HCT116 (cell line): Measurements from ENCODE around the gene PRODH. TPM values are rescaled to one million over a fixed set of nuclear protein-coding genes. Genes with fewer than 3 reads are reported as not detected.

Experiments used
- ATAC-seq: fragments of 200-7000 bp; cut with Tn5 transposase; 2 replicates; pipeline ENCODE4 v1.9.1; 2020; ENCODE audit warnings: mild to moderate bottlenecking, moderate library complexity
- BruUV-seq: library from RNA; stranded (reverse); fragments of 400-500 nt; replicated peaks from 2 replicates; lab custom pipeline; 2021; lab: Mats Ljungman, UMichigan
- CTCF ChIA-PET: fragments of 300-600 bp; sonication (Branson Sonifier 250); formaldehyde crosslinking; loops from one replicate; lab custom pipeline; 2021; ENCODE audit warnings: antibody characterized with exemption; lab: Charles Lee
- POLR2A ChIA-PET: fragments of 300-600, 350-600 bp; sonication (Branson Sonifier 250); formaldehyde crosslinking; loops from one replicate; lab custom pipeline; 2021; ENCODE audit warnings: antibody characterized with exemption; lab: Charles Lee
- RAD21 ChIA-PET, 2 experiments: fragments of 300-600 bp; sonication (Branson Sonifier 250); formaldehyde crosslinking; loops; one replicate each; lab custom pipeline; 2023; ENCODE audit warnings: low total read pairs in 2 of 2; ENCODE audit not compliant: uncharacterized antibody in 2 of 2, unreplicated experiment in 2 of 2, low non-redundant PET in 1 of 2; lab: Charles Lee
- DNase-seq: peaks from one replicate; pipeline ENCODE4 v3.0.0-alpha.2; 2010; ENCODE audit warnings: low read depth, low spot score
- H2AFZ ChIP-seq: fragments of 200-600 bp; shearing (Covaris generic), sonication (generic); 2 replicates; pipeline ENCODE4 v1.6.1; 2017; ENCODE audit warnings: low read depth, mixed run types, mixed read lengths, antibody characterized with exemption, low read length; ENCODE audit not compliant: poor library complexity, severe bottlenecking
- H3K27ac ChIP-seq: 2 replicates; pipeline ENCODE4 v1.5.1; 2012; ENCODE audit warnings: low read depth, low read length
- H3K27me3 ChIP-seq: fragments of 200-600 bp; sonication (generic); 2 replicates; pipeline ENCODE4 v1.6.1; 2016; ENCODE audit warnings: mixed run types, low read length, mixed read lengths; ENCODE audit not compliant: insufficient read depth
- H3K36me3 ChIP-seq, 2 experiments: fragments of 200-500 bp in 1 of 2; fragments of 200-600 bp in 1 of 2; sonication (Bioruptor generic) in 1 of 2; sonication (generic) in 1 of 2; 2 replicates each; pipeline versions ENCODE4 v1.5.1 to v1.6.1; 2014 to 2016; ENCODE audit warnings: low read length in 2 of 2, inconsistent platforms in 1 of 2, mixed read lengths in 1 of 2, mixed run types in 1 of 2; ENCODE audit not compliant: insufficient read depth in 2 of 2, control insufficient read depth in 1 of 2
- H3K4me1 ChIP-seq, 2 experiments: fragments of 200-600 bp in 1 of 2; sonication (generic) in 1 of 2; 2 replicates each; pipeline versions ENCODE4 v1.5.1 to v1.6.1; 2012 to 2017; ENCODE audit warnings: low read length in 2 of 2, inconsistent platforms in 1 of 2, mild to moderate bottlenecking in 1 of 2, mixed read lengths in 1 of 2, mixed run types in 1 of 2, moderate library complexity in 1 of 2; ENCODE audit not compliant: insufficient read depth in 2 of 2, control insufficient read depth in 1 of 2
- H3K4me2 ChIP-seq: fragments of 200-600 bp; sonication (generic); 2 replicates; pipeline ENCODE4 v1.6.1; 2017; ENCODE audit warnings: mixed run types, low read length, mixed read lengths
- H3K4me3 ChIP-seq, 2 experiments: fragments of 200-600 bp in 1 of 2; sonication (generic) in 1 of 2; replicated peaks in 1 of 2; 2 replicates each; pipeline ENCODE4 v1.5.1; 2011 to 2016; ENCODE audit warnings: low read length in 2 of 2, control low read depth in 1 of 2, low read depth in 1 of 2, mild to moderate bottlenecking in 1 of 2, mixed read lengths in 1 of 2, mixed run types in 1 of 2
- H3K79me2 ChIP-seq: fragments of 200-600 bp; sonication (generic); 2 replicates; pipeline ENCODE4 v1.6.1; 2017; ENCODE audit warnings: mild to moderate bottlenecking, mixed run types, low read length, moderate library complexity, mixed read lengths; ENCODE audit not compliant: insufficient read depth
- H3K9ac ChIP-seq: fragments of 200-600 bp; sonication (generic); 2 replicates; pipeline ENCODE4 v1.6.1; 2016; ENCODE audit warnings: low read length, mixed read lengths
- H3K9me2 ChIP-seq: fragments of 200-600 bp; sonication (generic), shearing (Covaris generic); 2 replicates; pipeline ENCODE4 v1.6.1; 2017; ENCODE audit warnings: mixed run types, mild to moderate bottlenecking, moderate library complexity; ENCODE audit not compliant: insufficient read depth
- H3K9me3 ChIP-seq, 2 experiments: fragments of 200-500 bp in 1 of 2; fragments of 200-600 bp in 1 of 2; sonication (Bioruptor generic) in 1 of 2; sonication (generic) in 1 of 2; 2 replicates each; pipeline ENCODE4 v1.6.1; 2014 to 2017; ENCODE audit warnings: low read length in 2 of 2, mixed read lengths in 2 of 2, inconsistent platforms in 1 of 2, low read depth in 1 of 2, mild to moderate bottlenecking in 1 of 2, mixed run types in 1 of 2, moderate library complexity in 1 of 2; ENCODE audit not compliant: control insufficient read depth in 1 of 2, insufficient read depth in 1 of 2
- H4K20me1 ChIP-seq: fragments of 200-600 bp; sonication (generic), shearing (Covaris generic); 2 replicates; pipeline ENCODE4 v1.6.1; 2017; ENCODE audit warnings: mixed run types, mild to moderate bottlenecking, moderate library complexity; ENCODE audit not compliant: insufficient read depth
- CBX3 ChIP-seq: IDR thresholded peaks from 2 replicates; pipeline ENCODE4 v1.6.1; 2012; ENCODE audit warnings: low read depth
- CEBPB ChIP-seq: IDR thresholded peaks from 2 replicates; pipeline ENCODE4 v1.6.1; 2012; ENCODE audit warnings: low read depth
- CTCF ChIP-seq, 3 experiments: fragments of 200-600 bp in 1 of 3; sonication (generic) in 1 of 3; IDR thresholded peaks in 2 of 3; conservative IDR thresholded peaks in 1 of 3; 2 replicates each; pipeline ENCODE4 v1.5.1; 2012 to 2017; ENCODE audit warnings: low read depth in 2 of 3, low read length in 2 of 3, antibody characterized with exemption in 1 of 3, borderline replicate concordance in 1 of 3, control low read depth in 1 of 3, mild to moderate bottlenecking in 1 of 3, mixed read lengths in 1 of 3, mixed run types in 1 of 3, moderate library complexity in 1 of 3; ENCODE audit not compliant: insufficient read depth in 1 of 3
- EGR1 ChIP-seq: IDR thresholded peaks from 2 replicates; pipeline ENCODE4 v1.6.1; 2012; ENCODE audit warnings: low read depth
- ELF1 ChIP-seq: IDR thresholded peaks from 2 replicates; pipeline ENCODE4 v1.6.1; 2012; ENCODE audit warnings: low read depth, borderline replicate concordance
- EZH2 ChIP-seq: fragments of 200-600 bp; sonication (generic); IDR thresholded peaks from 2 replicates; pipeline ENCODE4 v1.6.1; 2017; ENCODE audit warnings: antibody characterized with exemption, mixed run types
- EZH2phosphoT487 ChIP-seq: fragments of 200-600 bp; IDR thresholded peaks from 2 replicates; pipeline ENCODE4 v1.6.1; 2018; ENCODE audit warnings: antibody characterized with exemption, borderline replicate concordance
- JUND ChIP-seq: IDR thresholded peaks from 2 replicates; pipeline ENCODE4 v1.6.1; 2012
- POLR2A ChIP-seq: IDR thresholded peaks from 2 replicates; pipeline ENCODE4 v1.7.0; 2011; ENCODE audit warnings: borderline replicate concordance; ENCODE audit not compliant: insufficient read depth, insufficient read length; ENCODE audit errors: extremely low read depth
- POLR2AphosphoS5 ChIP-seq: IDR thresholded peaks from 2 replicates; pipeline ENCODE4 v1.6.1; 2011; ENCODE audit warnings: mild to moderate bottlenecking, low read depth, low read length, moderate library complexity
- RAD21 ChIP-seq: IDR thresholded peaks from 2 replicates; pipeline ENCODE4 v1.6.1; 2012; ENCODE audit warnings: low read depth, mild to moderate bottlenecking
- REST ChIP-seq: IDR thresholded peaks from 2 replicates; pipeline ENCODE4 v1.6.1; 2012; ENCODE audit warnings: low read depth
- SIN3A ChIP-seq: IDR thresholded peaks from 2 replicates; pipeline ENCODE4 v1.6.1; 2012; ENCODE audit warnings: low read depth
- SP1 ChIP-seq: IDR thresholded peaks from 2 replicates; pipeline ENCODE4 v1.6.1; 2012; ENCODE audit warnings: low read depth
- SRF ChIP-seq: IDR thresholded peaks from 2 replicates; pipeline ENCODE4 v1.6.1; 2012; ENCODE audit warnings: low read depth
- TCF7L2 ChIP-seq: IDR thresholded peaks from 2 replicates; pipeline ENCODE4 v1.7.0; 2011; ENCODE audit warnings: borderline replicate concordance, inconsistent platforms; ENCODE audit not compliant: insufficient read depth, insufficient read length; ENCODE audit errors: extremely low read depth
- YY1 ChIP-seq: IDR thresholded peaks from 2 replicates; pipeline ENCODE4 v1.6.1; 2011; ENCODE audit warnings: low read length, low read depth, moderate library complexity, mild to moderate bottlenecking; ENCODE audit not compliant: insufficient replicate concordance; ENCODE audit errors: extremely low read depth
- ZFX ChIP-seq: fragments of 450-650 bp; IDR thresholded peaks from 2 replicates; pipeline ENCODE4 v1.6.1; 2017
- ZNF274 ChIP-seq: fragments of 200-500 bp; sonication (Bioruptor generic); IDR thresholded peaks from 2 replicates; pipeline ENCODE4 v1.6.1; 2014; ENCODE audit warnings: mild to moderate bottlenecking, low read depth, low read length, inconsistent platforms
- intact Hi-C: fragments of 100-400 bp; cut with micrococcal nuclease; formaldehyde crosslinking; loops from 2 replicates; pipeline ENCODE4 v1.10.0; 2022
- total RNA-seq: library from RNA; stranded (reverse); gene quantifications from one replicate; pipeline ENCODE4 v1.2.1, GENCODE V29; 2021; ENCODE audit not compliant: unreplicated experiment
- TF ChIP-seq, protein P1 (sequence below): IDR thresholded peaks from 2 replicates; pipeline ENCODE4 v1.6.1; 2011; ENCODE audit warnings: mild to moderate bottlenecking, low read length, moderate library complexity; ENCODE audit not compliant: insufficient replicate concordance; ENCODE audit errors: extremely low read depth

PRODH gene
- total RNA-seq, 1 experiment from 2014 or later, result 3.2 TPM

DNA sequence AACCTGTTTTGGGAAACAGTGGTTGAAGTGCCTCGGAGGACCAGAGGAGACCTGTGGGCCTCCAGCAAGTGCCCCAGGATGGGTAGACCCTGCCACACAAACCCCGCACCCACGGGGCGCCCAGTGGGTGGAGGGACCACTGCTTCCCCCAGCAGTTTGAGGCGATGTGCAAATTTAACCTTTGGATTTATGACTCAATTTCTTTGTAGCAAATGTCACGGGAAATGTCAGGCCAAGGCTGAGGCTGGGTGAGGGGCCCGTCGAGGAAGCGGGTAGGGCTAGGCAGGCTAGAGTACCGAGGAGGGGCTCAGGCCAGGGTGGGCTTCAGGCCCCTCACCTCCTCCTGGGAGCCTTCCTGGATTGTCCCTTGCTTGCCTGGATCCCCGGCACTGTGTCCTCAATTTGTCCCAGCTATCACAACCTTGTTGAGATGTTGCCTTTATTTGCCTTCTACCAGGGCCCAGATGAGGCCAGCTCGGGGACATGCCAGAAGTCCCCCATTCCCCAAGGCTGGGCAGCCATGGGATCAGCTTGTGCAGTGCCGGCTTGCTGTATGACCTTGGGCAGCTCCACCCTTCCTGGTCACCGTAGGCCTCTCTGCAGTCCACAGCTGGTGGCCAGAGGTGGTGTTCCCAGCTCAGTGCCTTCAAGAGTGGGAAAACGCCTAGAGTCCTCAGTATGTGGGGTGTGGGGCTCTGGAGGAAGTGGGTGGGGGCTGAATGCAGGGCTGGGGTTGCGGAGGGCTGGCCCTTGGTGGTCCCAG is 39.5 kb upstream of the PRODH start:
- Histone ChIP-seq H3K4me3 (no peak overlapping the region), H2AFZ (no peak overlapping the region), H3K36me3 (no peaks in the 10 kb centered on the region), H3K79me2 (no peaks in the 10 kb centered on the region), H3K27ac (no peak overlapping the region), H3K9me3 (peaks cover 0 to 8% of the 10 kb centered on the region in 2 experiments; a peak in 2 of 4 replicates), H3K27me3 (no peaks in the 10 kb centered on the region), H3K4me2 (no peak overlapping the region), H4K20me1 (no peaks in the 10 kb centered on the region), H3K9me2 (no peaks in the 10 kb centered on the region), H3K9ac (no peak overlapping the region), H3K4me1 (peaks cover 0 to 7% of the 10 kb centered on the region in 2 experiments; a peak in 1 of 4 replicates)
- no peak for DNase-seq
- no peak for ATAC-seq
- TF ChIP-seq ZNF274, result no peak
- TF ChIP-seq JUND, result no peak
- TF ChIP-seq ZFX, result no peak
- TF ChIP-seq SP1, result no peak
- no peak for TF ChIP-seq SRF
- no peak for TF ChIP-seq CEBPB
- no peak for TF ChIP-seq CTCF (IDR thresholded peaks at IDR 0.05 in 2 of 3, conservative IDR thresholded peaks at IDR 0.05 in 1 of 3; ENCODE audit: borderline replicate concordance in 1 of 3, insufficient read depth in 1 of 3, low read depth in 2 of 3, low read length in 2 of 3)
- TF ChIP-seq EGR1, result no peak
- TF ChIP-seq SIN3A, result no peak
- no peak for TF ChIP-seq ELF1
- TF ChIP-seq, protein P1, sequence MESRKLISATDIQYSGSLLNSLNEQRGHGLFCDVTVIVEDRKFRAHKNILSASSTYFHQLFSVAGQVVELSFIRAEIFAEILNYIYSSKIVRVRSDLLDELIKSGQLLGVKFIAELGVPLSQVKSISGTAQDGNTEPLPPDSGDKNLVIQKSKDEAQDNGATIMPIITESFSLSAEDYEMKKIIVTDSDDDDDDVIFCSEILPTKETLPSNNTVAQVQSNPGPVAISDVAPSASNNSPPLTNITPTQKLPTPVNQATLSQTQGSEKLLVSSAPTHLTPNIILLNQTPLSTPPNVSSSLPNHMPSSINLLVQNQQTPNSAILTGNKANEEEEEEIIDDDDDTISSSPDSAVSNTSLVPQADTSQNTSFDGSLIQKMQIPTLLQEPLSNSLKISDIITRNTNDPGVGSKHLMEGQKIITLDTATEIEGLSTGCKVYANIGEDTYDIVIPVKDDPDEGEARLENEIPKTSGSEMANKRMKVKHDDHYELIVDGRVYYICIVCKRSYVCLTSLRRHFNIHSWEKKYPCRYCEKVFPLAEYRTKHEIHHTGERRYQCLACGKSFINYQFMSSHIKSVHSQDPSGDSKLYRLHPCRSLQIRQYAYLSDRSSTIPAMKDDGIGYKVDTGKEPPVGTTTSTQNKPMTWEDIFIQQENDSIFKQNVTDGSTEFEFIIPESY, result no peak
- TF ChIP-seq TCF7L2, result no peak
- TF ChIP-seq EZH2phosphoT487, result no peak
- no peak for TF ChIP-seq POLR2A
- TF ChIP-seq YY1, result no peak
- TF ChIP-seq POLR2AphosphoS5, result no peak
- no peak for TF ChIP-seq REST
- no peak for TF ChIP-seq CBX3
- no peak for TF ChIP-seq EZH2
- no peak for TF ChIP-seq RAD21
- RAD21 ChIA-PET, result no interaction called here
- no TSS peak for BruUV-seq
- CTCF ChIA-PET, result no interaction called here
- POLR2A ChIA-PET, result no interaction called here
- intact Hi-C loops, result no loop called here
